AG10803 (cell line): Measurements from ENCODE around the gene RAG1.

ENCODE experiments used
- DNase-seq: peaks from one replicate; pipeline ENCODE4 v3.0.0; 2010; ENCODE audit warnings: low read depth
- H3K4me3 ChIP-seq: 2 replicates; pipeline ENCODE4 v1.5.1; 2011; ENCODE audit warnings: mild to moderate bottlenecking, low read length, control low read depth
- TF ChIP-seq, protein P1 (sequence below): conservative IDR thresholded peaks from 2 replicates; pipeline ENCODE4 v1.5.1; 2011; ENCODE audit warnings: mild to moderate bottlenecking, low read length, control low read depth, inconsistent platforms

The RAG1 gene

DNA sequence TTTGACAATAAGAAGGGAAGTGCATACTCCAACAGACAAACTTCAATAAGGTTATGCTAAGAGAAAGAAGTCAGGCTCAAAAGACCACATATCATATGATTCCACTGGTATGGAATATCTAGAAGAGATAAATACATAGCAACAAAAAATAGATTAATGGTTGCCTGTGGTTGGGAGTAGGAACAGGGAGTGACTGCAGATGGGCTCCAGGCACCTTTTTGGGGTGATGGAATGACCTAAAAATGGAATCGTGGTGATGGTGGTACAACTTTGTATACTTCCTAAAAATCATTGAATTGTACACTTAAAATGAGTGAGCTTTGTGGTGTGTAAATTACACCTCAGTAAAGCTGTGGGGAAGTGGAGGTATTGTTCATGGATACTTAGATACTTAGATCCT lies 59.2 kb downstream of the RAG1 start:
- DNase-seq, result no peak
- no peak overlapping the region for H3K4me3 ChIP-seq
- TF ChIP-seq, protein P1, sequence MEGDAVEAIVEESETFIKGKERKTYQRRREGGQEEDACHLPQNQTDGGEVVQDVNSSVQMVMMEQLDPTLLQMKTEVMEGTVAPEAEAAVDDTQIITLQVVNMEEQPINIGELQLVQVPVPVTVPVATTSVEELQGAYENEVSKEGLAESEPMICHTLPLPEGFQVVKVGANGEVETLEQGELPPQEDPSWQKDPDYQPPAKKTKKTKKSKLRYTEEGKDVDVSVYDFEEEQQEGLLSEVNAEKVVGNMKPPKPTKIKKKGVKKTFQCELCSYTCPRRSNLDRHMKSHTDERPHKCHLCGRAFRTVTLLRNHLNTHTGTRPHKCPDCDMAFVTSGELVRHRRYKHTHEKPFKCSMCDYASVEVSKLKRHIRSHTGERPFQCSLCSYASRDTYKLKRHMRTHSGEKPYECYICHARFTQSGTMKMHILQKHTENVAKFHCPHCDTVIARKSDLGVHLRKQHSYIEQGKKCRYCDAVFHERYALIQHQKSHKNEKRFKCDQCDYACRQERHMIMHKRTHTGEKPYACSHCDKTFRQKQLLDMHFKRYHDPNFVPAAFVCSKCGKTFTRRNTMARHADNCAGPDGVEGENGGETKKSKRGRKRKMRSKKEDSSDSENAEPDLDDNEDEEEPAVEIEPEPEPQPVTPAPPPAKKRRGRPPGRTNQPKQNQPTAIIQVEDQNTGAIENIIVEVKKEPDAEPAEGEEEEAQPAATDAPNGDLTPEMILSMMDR, result no peak

GRCh38 chr11:36627471-36627870 lies 59.7 kb downstream of the RAG1 start:
- no peak overlapping the region for H3K4me3 ChIP-seq
- no peak for DNase-seq
- TF ChIP-seq, protein P1, result no peak

GRCh38 chr11:36628141-36628540 lies 60.3 kb downstream of the RAG1 start:
- H3K4me3 ChIP-seq, result no peak overlapping the region
- DNase-seq, result no peak
- TF ChIP-seq, protein P1, result no peak

DNA sequence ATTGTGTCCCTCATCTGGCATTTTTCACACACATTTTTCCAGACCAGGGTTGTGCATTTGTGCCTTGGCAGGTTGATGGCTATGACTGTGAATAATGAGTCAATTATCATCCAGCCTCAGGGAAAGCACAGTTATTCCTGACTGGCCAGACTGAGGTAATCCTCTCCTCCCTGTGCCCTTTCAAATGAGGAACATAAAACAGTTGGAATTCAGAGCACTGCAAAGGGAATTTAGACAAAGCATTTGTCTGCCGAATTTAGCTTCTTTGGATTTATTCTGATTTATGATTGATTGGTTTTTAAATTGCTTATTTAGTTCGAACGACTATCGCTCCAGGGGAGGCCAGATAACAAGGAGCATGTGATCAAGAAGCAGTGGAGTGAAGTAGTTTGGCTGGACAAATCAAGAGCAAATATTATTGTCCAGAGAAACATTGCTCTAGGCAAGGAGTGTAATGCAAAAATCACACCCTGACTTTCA lies 61.0 kb downstream of the RAG1 start:
- DNase-seq, result no peak
- H3K4me3 ChIP-seq, result no peak overlapping the region
- TF ChIP-seq, protein P1, result no peak
